Neural progenitor cell (in vitro differentiated cells): ENCODE data around the gene SH3GL2. TPM values are rescaled to one million over a fixed set of nuclear protein-coding genes. Genes with fewer than 3 reads are reported as not detected.

ENCODE experiments used
- DNase-seq: peaks from one replicate; pipeline ENCODE4 v3.0.0-alpha.2; 2016; ENCODE audit warnings: low spot score
- H2AFZ ChIP-seq: fragments of 200-600 bp; sonication (generic); replicated peaks from 2 replicates; pipeline ENCODE4 v1.6.1; 2016; ENCODE audit warnings: antibody characterized with exemption
- H3F3A ChIP-seq: fragments of 200-600 bp; sonication (generic); 2 replicates; pipeline ENCODE4 v1.6.1; 2016; ENCODE audit warnings: antibody characterized with exemption, low read depth
- H3K27ac ChIP-seq: fragments of 200-600 bp; sonication (generic); 2 replicates; pipeline ENCODE4 v1.5.1; 2016; ENCODE audit warnings: mild to moderate bottlenecking
- H3K27me3 ChIP-seq: fragments of 200-600 bp; sonication (generic); 2 replicates; pipeline ENCODE4 v1.6.1; 2016; ENCODE audit warnings: mild to moderate bottlenecking, moderate library complexity
- H3K36me3 ChIP-seq: fragments of 200-600 bp; sonication (generic); 2 replicates; pipeline ENCODE4 v1.5.1; 2016
- H3K4me1 ChIP-seq: fragments of 200-600 bp; sonication (generic); 2 replicates; pipeline ENCODE4 v1.6.1; 2016; ENCODE audit warnings: mixed run types
- H3K4me2 ChIP-seq: fragments of 200-600 bp; sonication (generic); 2 replicates; pipeline ENCODE4 v1.6.1; 2016
- H3K4me3 ChIP-seq: fragments of 200-600 bp; sonication (generic); 2 replicates; pipeline ENCODE4 v1.5.1; 2016
- H3K79me2 ChIP-seq: fragments of 200-600 bp; sonication (generic); 2 replicates; pipeline ENCODE4 v1.6.1; 2016; ENCODE audit warnings: low read depth
- H3K9ac ChIP-seq: fragments of 200-600 bp; sonication (generic); 2 replicates; pipeline ENCODE4 v1.6.1; 2016
- H3K9me3 ChIP-seq: fragments of 200-600 bp; sonication (generic); 2 replicates; pipeline ENCODE4 v1.5.1; 2016; ENCODE audit warnings: low read depth
- H4K20me1 ChIP-seq: fragments of 200-600 bp; sonication (generic); 2 replicates; pipeline ENCODE4 v1.6.1; 2016; ENCODE audit warnings: low read depth
- H3K27ac Mint-ChIP-seq: 3 replicates; pipeline ENCODE4 v1.8.0; 2021; ENCODE audit warnings: mixed read lengths
- H3K27me3 Mint-ChIP-seq: 2 replicates; pipeline ENCODE4 v1.8.0; 2022; ENCODE audit warnings: low read depth, mild to moderate bottlenecking, inconsistent platforms, moderate library complexity, mixed read lengths; ENCODE audit not compliant: insufficient read depth
- H3K36me3 Mint-ChIP-seq: 3 replicates; pipeline ENCODE4 v1.8.0; 2021; ENCODE audit warnings: mixed read lengths
- H3K4me1 Mint-ChIP-seq: 3 replicates; pipeline ENCODE4 v1.8.0; 2021; ENCODE audit warnings: mixed read lengths
- H3K4me3 Mint-ChIP-seq: 3 replicates; pipeline ENCODE4 v1.8.0; 2021; ENCODE audit warnings: mild to moderate bottlenecking, moderate library complexity, mixed read lengths
- H3K9me3 Mint-ChIP-seq: 3 replicates; pipeline ENCODE4 v1.8.0; 2020; ENCODE audit warnings: mixed read lengths
- CTCF ChIP-seq: fragments of 200-600 bp; sonication (generic); IDR thresholded peaks from 2 replicates; pipeline ENCODE4 v1.5.1; 2017; ENCODE audit warnings: antibody characterized with exemption, mild to moderate bottlenecking
- EZH2 ChIP-seq: fragments of 200-600 bp; sonication (generic); IDR thresholded peaks from 2 replicates; pipeline ENCODE4 v1.6.1; 2017; ENCODE audit warnings: antibody characterized with exemption, mild to moderate bottlenecking, moderate library complexity
- EZH2phosphoT487 ChIP-seq: fragments of 200-600 bp; sonication (generic); IDR thresholded peaks from 2 replicates; pipeline ENCODE4 v1.6.1; 2017; ENCODE audit warnings: antibody characterized with exemption
- total RNA-seq: library from RNA; depleted of rRNA; stranded (reverse); fragments of >200 nt; gene quantifications from 2 replicates; pipeline ENCODE4 v1.2.3, GENCODE V29; 2015; ENCODE audit warnings: low replicate concordance

SH3GL2 gene
- total RNA-seq, 1 donor from 2014 or later = 1.6 TPM

- Mint-ChIP-seq H3K36me3 (no peaks in the 10 kb centered on the region), H3K27me3 (no peaks in the 10 kb centered on the region), H3K4me3 (no peak overlapping the region), H3K27ac (no peak overlapping the region), H3K4me1 (peaks cover 3% of the 10 kb centered on the region), H3K9me3 (no peaks in the 10 kb centered on the region)
- Histone ChIP-seq H4K20me1 (no peaks in the 10 kb centered on the region), H3K36me3 (no peaks in the 10 kb centered on the region), H3K4me1 (no peaks in the 10 kb centered on the region), H3K79me2 (no peaks in the 10 kb centered on the region), H3K9ac (no peak overlapping the region), H3K27me3 (no peaks in the 10 kb centered on the region), H3F3A (no peaks in the 10 kb centered on the region), H2AFZ (no peak overlapping the region), H3K9me3 (no peaks in the 10 kb centered on the region), H3K4me2 (no peak overlapping the region), H3K27ac (no peak overlapping the region), H3K4me3 (no peak overlapping the region)
- DNase-seq = no peak
- TF ChIP-seq CTCF (peak; percentile 6), EZH2 (no peak)
Measured at GRCh38 chr9:17782430-17783149, 203.7 kb downstream of the SH3GL2 start.

- H3K4me3 Mint-ChIP-seq = no peak overlapping the region
- Histone ChIP-seq H3K79me2 (no peaks in the 10 kb centered on the region), H3K4me3 (no peak overlapping the region), H3K4me1 (no peaks in the 10 kb centered on the region), H2AFZ (peak overlapping the region; percentile 38), H3K36me3 (no peaks in the 10 kb centered on the region), H3K27me3 (no peaks in the 10 kb centered on the region), H3K27ac (no peak overlapping the region), H3K9ac (no peak overlapping the region), H3F3A (no peaks in the 10 kb centered on the region), H4K20me1 (no peaks in the 10 kb centered on the region), H3K9me3 (no peaks in the 10 kb centered on the region), H3K4me2 (no peak overlapping the region)
- no peaks in the 10 kb centered on the region for H3K36me3 Mint-ChIP-seq
- peaks cover 3% of the 10 kb centered on the region for H3K4me1 Mint-ChIP-seq
- no peaks in the 10 kb centered on the region for H3K27me3 Mint-ChIP-seq
- H3K27ac Mint-ChIP-seq = no peak overlapping the region
- H3K9me3 Mint-ChIP-seq = no peaks in the 10 kb centered on the region
- TF ChIP-seq CTCF (no peak), EZH2 (no peak), EZH2phosphoT487 (no peak)
- DNase-seq = no peak
Measured at GRCh38 chr9:17783227-17783626, 204.4 kb downstream of the SH3GL2 start.

GRCh38 chr9:17789316-17789715 lies 210.4 kb downstream of the SH3GL2 start:
- Histone ChIP-seq H3F3A (no peaks in the 10 kb centered on the region), H3K4me3 (no peak overlapping the region), H3K27me3 (no peaks in the 10 kb centered on the region), H3K9ac (no peak overlapping the region), H3K4me2 (no peak overlapping the region), H3K79me2 (no peaks in the 10 kb centered on the region), H3K4me1 (no peaks in the 10 kb centered on the region), H3K36me3 (no peaks in the 10 kb centered on the region), H3K9me3 (no peaks in the 10 kb centered on the region), H2AFZ (no peak overlapping the region), H4K20me1 (no peaks in the 10 kb centered on the region), H3K27ac (no peak overlapping the region)
- Mint-ChIP-seq H3K9me3 (no peaks in the 10 kb centered on the region), H3K36me3 (no peaks in the 10 kb centered on the region), H3K27me3 (no peaks in the 10 kb centered on the region), H3K4me1 (peaks cover 3% of the 10 kb centered on the region), H3K27ac (no peak overlapping the region), H3K4me3 (no peak overlapping the region)
- TF ChIP-seq EZH2phosphoT487 = no peak
- no peak for TF ChIP-seq CTCF
- TF ChIP-seq EZH2 = no peak
- no peak for DNase-seq
